Astrocyte (in vitro differentiated cells and primary cell): Measurements from ENCODE around the gene TMEM107. TPM values are rescaled to one million over a fixed set of nuclear protein-coding genes. Genes with fewer than 3 reads are reported as not detected.
A peak's percentile ranks its signal among the peaks of the same experiment; 100 is the strongest.

Experiments
- DNase-seq: peaks from one replicate; pipeline ENCODE4 v3.0.0-alpha.2; 2010; ENCODE audit warnings: low read depth
- FAIRE-seq: peaks from 2 replicates; lab custom pipeline; 2011; peaks lifted over from hg19 to GRCh38; lab: Jason Lieb, UNC
- H2AFZ ChIP-seq: 2 replicates; pipeline ENCODE4 v1.6.0; 2012; ENCODE audit warnings: low read depth, low read length, inconsistent platforms
- H3K27ac ChIP-seq: 2 replicates; pipeline ENCODE4 v1.5.1; 2011; ENCODE audit warnings: low read depth, low read length, inconsistent platforms
- H3K27me3 ChIP-seq: 2 replicates; pipeline ENCODE4 v1.6.0; 2011; ENCODE audit warnings: low read length, inconsistent platforms; ENCODE audit not compliant: insufficient read depth
- H3K36me3 ChIP-seq: 2 replicates; pipeline ENCODE4 v1.5.1; 2011; ENCODE audit warnings: low read length, inconsistent platforms; ENCODE audit not compliant: insufficient read depth
- H3K4me1 ChIP-seq: 2 replicates; pipeline ENCODE4 v1.5.1; 2011; ENCODE audit warnings: low read length, inconsistent platforms; ENCODE audit not compliant: insufficient read depth
- H3K4me2 ChIP-seq: 2 replicates; pipeline ENCODE4 v1.6.0; 2012; ENCODE audit warnings: low read length, inconsistent platforms
- H3K4me3 ChIP-seq: 2 replicates; pipeline ENCODE4 v1.5.1; 2011; ENCODE audit warnings: low read depth, mild to moderate bottlenecking, low read length, inconsistent platforms; ENCODE audit not compliant: insufficient read depth
- H3K79me2 ChIP-seq: 2 replicates; pipeline ENCODE4 v1.6.0; 2012; ENCODE audit warnings: mild to moderate bottlenecking, low read length, inconsistent platforms; ENCODE audit not compliant: insufficient read depth
- H3K9ac ChIP-seq: 2 replicates; pipeline ENCODE4 v1.6.0; 2012; ENCODE audit warnings: mild to moderate bottlenecking, low read length, inconsistent platforms
- H3K9me3 ChIP-seq: 2 replicates; pipeline ENCODE4 v1.5.1; 2012; ENCODE audit warnings: low read depth, mild to moderate bottlenecking, low read length, inconsistent platforms; ENCODE audit not compliant: insufficient read depth
- H4K20me1 ChIP-seq: 2 replicates; pipeline ENCODE4 v1.6.0; 2012; ENCODE audit warnings: low read length, inconsistent platforms; ENCODE audit not compliant: insufficient read depth
- H3K27ac Mint-ChIP-seq: one replicate; pipeline ENCODE4 v1.8.0; 2021; ENCODE audit warnings: mild to moderate bottlenecking, mixed read lengths; ENCODE audit not compliant: unreplicated experiment
- H3K27me3 Mint-ChIP-seq: one replicate; pipeline ENCODE4 v1.8.0; 2021; ENCODE audit warnings: low read depth, mixed read lengths; ENCODE audit not compliant: unreplicated experiment
- H3K36me3 Mint-ChIP-seq: one replicate; pipeline ENCODE4 v1.8.0; 2021; ENCODE audit warnings: low read depth, mixed read lengths; ENCODE audit not compliant: unreplicated experiment
- H3K4me1 Mint-ChIP-seq: one replicate; pipeline ENCODE4 v1.8.0; 2021; ENCODE audit warnings: low read depth, mixed read lengths; ENCODE audit not compliant: unreplicated experiment
- H3K4me3 Mint-ChIP-seq: one replicate; pipeline ENCODE4 v1.8.0; 2021; ENCODE audit warnings: mild to moderate bottlenecking, moderate library complexity, mixed read lengths; ENCODE audit not compliant: unreplicated experiment
- H3K9me3 Mint-ChIP-seq: one replicate; pipeline ENCODE4 v1.8.0; 2021; ENCODE audit warnings: mild to moderate bottlenecking, mixed read lengths; ENCODE audit not compliant: unreplicated experiment
- CTCF ChIP-seq: IDR thresholded peaks from 2 replicates; pipeline ENCODE4 v1.5.1; 2011; ENCODE audit warnings: low read depth, mild to moderate bottlenecking, inconsistent platforms, low read length, moderate library complexity; ENCODE audit not compliant: insufficient read depth
- EZH2 ChIP-seq: IDR thresholded peaks from 2 replicates; pipeline ENCODE4 v1.6.1; 2012; ENCODE audit warnings: mild to moderate bottlenecking, low read length, inconsistent platforms; ENCODE audit not compliant: insufficient read depth
- total RNA-seq: library from RNA; stranded (reverse); gene quantifications from 2 replicates; pipeline ENCODE4 v1.2.1, GENCODE V29; 2021

The TMEM107 gene
- total RNA-seq, 1 donor from 2014 or later = 9.4 TPM

DNA sequence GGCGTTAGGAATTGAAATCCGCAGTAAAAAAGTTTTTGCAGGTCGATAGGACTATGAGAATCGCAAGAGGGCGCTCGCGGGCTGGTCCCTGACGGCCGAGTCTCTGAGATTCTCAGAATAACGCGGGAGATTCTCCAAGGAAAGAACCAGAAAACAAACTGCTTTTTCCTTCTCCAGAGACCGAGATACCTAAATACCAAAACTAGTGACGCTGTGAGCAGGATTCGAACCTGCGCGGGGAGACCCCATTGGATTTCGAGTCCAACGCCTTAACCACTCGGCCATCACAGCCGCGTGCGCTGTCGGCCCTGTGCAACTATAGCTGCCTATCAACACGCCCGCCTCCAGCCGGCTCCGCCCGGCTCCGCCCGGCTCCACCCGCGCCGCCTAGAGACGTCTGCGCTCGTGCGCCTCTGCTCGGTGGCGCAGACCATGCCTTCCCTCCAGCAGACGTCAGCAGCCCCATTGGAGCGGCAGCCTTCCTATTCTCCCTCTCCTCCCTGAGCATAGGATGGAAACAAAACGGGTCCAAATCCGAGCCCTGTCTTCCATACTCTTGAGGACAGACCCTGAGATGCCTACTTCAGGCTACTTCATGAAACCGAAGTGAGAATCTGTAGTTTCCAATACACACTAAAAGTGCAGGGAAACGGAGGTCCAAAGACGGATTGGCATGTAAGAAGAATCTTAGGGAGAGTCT is 37.4 kb downstream of the TMEM107 start:
- FAIRE-seq (peak; percentile 65), DNase-seq (peak; percentile 90)
- peak overlapping the region; percentile 82 for H3K9ac ChIP-seq
- peaks cover 4% of the 10 kb centered on the region for H4K20me1 ChIP-seq
- H3K36me3 ChIP-seq = no peaks in the 10 kb centered on the region
- peak overlapping the region; percentile 27 for H2AFZ ChIP-seq
- no peaks in the 10 kb centered on the region for H3K27me3 ChIP-seq
- peak overlapping the region; percentile 61 for H3K4me3 ChIP-seq
- peaks cover 6% of the 10 kb centered on the region for H3K4me1 ChIP-seq
- peaks cover 17% of the 10 kb centered on the region for H3K36me3 Mint-ChIP-seq
- H3K9me3 Mint-ChIP-seq = no peaks in the 10 kb centered on the region
- no peak overlapping the region for H3K27ac Mint-ChIP-seq
- H3K4me2 ChIP-seq = peak overlapping the region; percentile 86
- H3K27ac ChIP-seq = peak overlapping the region; percentile 82
- no peak overlapping the region for H3K4me3 Mint-ChIP-seq
- H3K79me2 ChIP-seq = no peaks in the 10 kb centered on the region
- H3K27me3 Mint-ChIP-seq = no peaks in the 10 kb centered on the region
- no peaks in the 10 kb centered on the region for H3K9me3 ChIP-seq
- peaks cover 1% of the 10 kb centered on the region for H3K4me1 Mint-ChIP-seq
- TF ChIP-seq EZH2 (no peak), CTCF (peak; percentile 91)

DNA sequence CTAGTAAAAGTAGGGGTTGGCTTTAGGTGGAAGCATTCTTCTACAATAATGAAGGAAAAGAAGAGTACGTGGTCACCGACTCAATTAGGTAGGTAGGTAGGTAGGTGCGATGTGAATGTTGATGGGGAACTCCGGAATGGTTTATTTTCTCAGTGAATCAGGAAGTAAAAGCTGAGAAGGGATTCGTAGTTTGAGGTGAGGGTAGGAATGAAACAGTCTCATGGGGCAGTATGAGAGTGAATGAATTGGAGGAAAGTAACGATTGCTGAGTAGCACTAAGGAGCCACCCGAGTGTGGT is 37.9 kb downstream of the TMEM107 start:
- H4K20me1 ChIP-seq = peaks cover 4% of the 10 kb centered on the region
- FAIRE-seq = no peak
- H3K27me3 Mint-ChIP-seq = no peaks in the 10 kb centered on the region

More for the DNA sequence above, 37.9 kb downstream of the TMEM107 start:
- H3K4me2 ChIP-seq = peak overlapping the region; percentile 86
- H3K4me3 Mint-ChIP-seq = no peak overlapping the region
- H3K36me3 ChIP-seq = no peaks in the 10 kb centered on the region
- peak overlapping the region; percentile 48 for H2AFZ ChIP-seq
- H3K9me3 Mint-ChIP-seq = no peaks in the 10 kb centered on the region
- H3K4me1 Mint-ChIP-seq = peaks cover 1% of the 10 kb centered on the region
- H3K36me3 Mint-ChIP-seq = peaks cover 14% of the 10 kb centered on the region
- no peak overlapping the region for H3K27ac ChIP-seq
- no peak for DNase-seq
- peak overlapping the region; percentile 55 for H3K9ac ChIP-seq
- H3K27ac Mint-ChIP-seq = no peak overlapping the region
- H3K79me2 ChIP-seq = no peaks in the 10 kb centered on the region
- TF ChIP-seq EZH2 = no peak
- TF ChIP-seq CTCF = no peak
- H3K27me3 ChIP-seq = no peaks in the 10 kb centered on the region
- H3K4me3 ChIP-seq = peak overlapping the region; percentile 54
- no peaks in the 10 kb centered on the region for H3K9me3 ChIP-seq
- peaks cover 6% of the 10 kb centered on the region for H3K4me1 ChIP-seq
